AML-193 (cell line): ENCODE results near the gene CLECL1.
"Not testable (repeated sequence)": the region's sequence is repeated elsewhere in the genome, so short reads cannot be mapped to it uniquely, and the experiment has no call there.

ENCODE experiments used
- DNase-seq, 2 experiments: peaks; one replicate each; lab custom pipeline; 2025; lab: John Stamatoyannopoulos, UW

CLECL1 gene

GRCh38 chr12:9695661-9696060, 37.2 kb downstream of the CLECL1 start:
- DNase-seq: not testable (repeated sequence)

- DNase-seq: not testable (repeated sequence)
Measured at GRCh38 chr12:9695150-9695549, 37.7 kb downstream of the CLECL1 start.

GRCh38 chr12:9694241-9694640, 38.7 kb downstream of the CLECL1 start:
- DNase-seq: peak; percentile 59 to 61

GRCh38 chr12:9692909-9693308, 40.0 kb downstream of the CLECL1 start:
- DNase-seq: no peak

GRCh38 chr12:9687228-9687627, 45.7 kb downstream of the CLECL1 start:
- no peak for DNase-seq

- DNase-seq: no peak
Measured at GRCh38 chr12:9685915-9686314, 47.0 kb downstream of the CLECL1 start.

GRCh38 chr12:9685366-9685765, 47.5 kb downstream of the CLECL1 start:
- DNase-seq: not testable (repeated sequence)

- not testable (repeated sequence) for DNase-seq
Measured at GRCh38 chr12:9682949-9683348, 49.9 kb downstream of the CLECL1 start.

GRCh38 chr12:9682508-9682907, 50.4 kb downstream of the CLECL1 start:
- DNase-seq: not testable (repeated sequence)

- no peak for DNase-seq
Measured at GRCh38 chr12:9674226-9674590, 58.7 kb downstream of the CLECL1 start.

- DNase-seq: no peak
Measured at GRCh38 chr12:9673404-9674225, 59.3 kb downstream of the CLECL1 start.
